ENCODE measurements around the gene GBF1.

GBF1 gene

GRCh38 chr10:102406815-102407214 is 161.5 kb downstream of the GBF1 start:
- Histone ChIP-seq H3K27ac (ENCODE audit: low read depth, low read length) (no peak overlapping the region), H3K36me3 (ENCODE audit: control insufficient read depth in 5 of 5, insufficient read depth in 5 of 5, low read length in 5 of 5) (peaks cover 0 to 12% (median 8%) of the 10 kb centered on the region in 5 donors), H3K9me3 (ENCODE audit: control insufficient read depth in 5 of 5, low read length in 5 of 5) (no peaks in the 10 kb centered on the region), H3K4me1 (ENCODE audit: control insufficient read depth in 5 of 5, insufficient read depth in 5 of 5, low read length in 5 of 5) (peaks cover 0 to 19% (median 17%) of the 10 kb centered on the region in 5 donors), H3K9ac (ENCODE audit: low read length in 5 of 5) (no peak overlapping the region), H3K27me3 (ENCODE audit: control insufficient read depth in 5 of 5, insufficient read depth in 4 of 5, low read length in 5 of 5) (peaks cover 36 to 44% (median 42%) of the 10 kb centered on the region in 5 donors), H3K4me3 (ENCODE audit: low read depth in 1 of 5, low read length in 5 of 5) (no peak overlapping the region)

- H3K36me3 ChIP-seq (ENCODE audit: control insufficient read depth in 5 of 5, insufficient read depth in 5 of 5, low read length in 5 of 5): peaks cover 0 to 4% (median 1%) of the 10 kb centered on the region in 5 donors
- H3K9me3 ChIP-seq (ENCODE audit: control insufficient read depth in 5 of 5, low read length in 5 of 5): no peaks in the 10 kb centered on the region
- no peak overlapping the region for H3K4me3 ChIP-seq (ENCODE audit: low read depth in 1 of 5, low read length in 5 of 5)
- peaks cover 0 to 19% (median 17%) of the 10 kb centered on the region in 5 donors for H3K4me1 ChIP-seq (ENCODE audit: control insufficient read depth in 5 of 5, insufficient read depth in 5 of 5, low read length in 5 of 5)
- peaks cover 44 to 51% (median 49%) of the 10 kb centered on the region in 5 donors for H3K27me3 ChIP-seq (ENCODE audit: control insufficient read depth in 5 of 5, insufficient read depth in 4 of 5, low read length in 5 of 5)
- H3K9ac ChIP-seq (ENCODE audit: low read length in 5 of 5): no peak overlapping the region
- H3K27ac ChIP-seq (ENCODE audit: low read depth, low read length): no peak overlapping the region
These were observed 162.2 kb downstream of the GBF1 start for GRCh38 chr10:102407425-102408130.

GRCh38 chr10:102408131-102408727 is 162.9 kb downstream of the GBF1 start:
- no peak overlapping the region for H3K27ac ChIP-seq (ENCODE audit: low read depth, low read length)
- H3K4me1 ChIP-seq (ENCODE audit: control insufficient read depth in 5 of 5, insufficient read depth in 5 of 5, low read length in 5 of 5): peaks cover 0 to 19% (median 17%) of the 10 kb centered on the region in 5 donors
- H3K27me3 ChIP-seq (ENCODE audit: control insufficient read depth in 5 of 5, insufficient read depth in 4 of 5, low read length in 5 of 5): peaks cover 48 to 58% (median 55%) of the 10 kb centered on the region in 5 donors
- no peak overlapping the region for H3K9ac ChIP-seq (ENCODE audit: low read length in 5 of 5)
- peak overlapping the region in 1 of 5 donors; percentile 60 for H3K4me3 ChIP-seq (ENCODE audit: low read depth in 1 of 5, low read length in 5 of 5)
- H3K36me3 ChIP-seq (ENCODE audit: control insufficient read depth in 5 of 5, insufficient read depth in 5 of 5, low read length in 5 of 5): no peaks in the 10 kb centered on the region
- no peaks in the 10 kb centered on the region for H3K9me3 ChIP-seq (ENCODE audit: control insufficient read depth in 5 of 5, low read length in 5 of 5)

GRCh38 chr10:102408728-102409603 is 163.6 kb downstream of the GBF1 start:
- peak overlapping the region in 3 of 5 donors; percentile 44 to 60 (median 59) for H3K4me3 ChIP-seq (ENCODE audit: low read depth in 1 of 5, low read length in 5 of 5)
- H3K9me3 ChIP-seq (ENCODE audit: control insufficient read depth in 5 of 5, low read length in 5 of 5): no peaks in the 10 kb centered on the region
- no peak overlapping the region for H3K27ac ChIP-seq (ENCODE audit: low read depth, low read length)
- no peak overlapping the region for H3K9ac ChIP-seq (ENCODE audit: low read length in 5 of 5)
- H3K4me1 ChIP-seq (ENCODE audit: control insufficient read depth in 5 of 5, insufficient read depth in 5 of 5, low read length in 5 of 5): peaks cover 0 to 19% (median 17%) of the 10 kb centered on the region in 5 donors
- H3K36me3 ChIP-seq (ENCODE audit: control insufficient read depth in 5 of 5, insufficient read depth in 5 of 5, low read length in 5 of 5): no peaks in the 10 kb centered on the region
- H3K27me3 ChIP-seq (ENCODE audit: control insufficient read depth in 5 of 5, insufficient read depth in 4 of 5, low read length in 5 of 5): peaks cover 48 to 63% (median 59%) of the 10 kb centered on the region in 5 donors

- H3K4me1 ChIP-seq (ENCODE audit: control insufficient read depth in 5 of 5, insufficient read depth in 5 of 5, low read length in 5 of 5): peaks cover 0 to 19% (median 17%) of the 10 kb centered on the region in 5 donors
- H3K9me3 ChIP-seq (ENCODE audit: control insufficient read depth in 5 of 5, low read length in 5 of 5): no peaks in the 10 kb centered on the region
- H3K27me3 ChIP-seq (ENCODE audit: control insufficient read depth in 5 of 5, insufficient read depth in 4 of 5, low read length in 5 of 5): peaks cover 48 to 69% (median 64%) of the 10 kb centered on the region in 5 donors
- H3K27ac ChIP-seq (ENCODE audit: low read depth, low read length): no peak overlapping the region
- H3K36me3 ChIP-seq (ENCODE audit: control insufficient read depth in 5 of 5, insufficient read depth in 5 of 5, low read length in 5 of 5): no peaks in the 10 kb centered on the region
- H3K4me3 ChIP-seq (ENCODE audit: low read depth in 1 of 5, low read length in 5 of 5): peak overlapping the region in 2 of 5 donors; percentile 18 to 39
- H3K9ac ChIP-seq (ENCODE audit: low read length in 5 of 5): no peak overlapping the region
These were observed 164.5 kb downstream of the GBF1 start for GRCh38 chr10:102409604-102410428.

- no peaks in the 10 kb centered on the region for H3K9me3 ChIP-seq (ENCODE audit: control insufficient read depth in 5 of 5, low read length in 5 of 5)
- H3K36me3 ChIP-seq (ENCODE audit: control insufficient read depth in 5 of 5, insufficient read depth in 5 of 5, low read length in 5 of 5): no peaks in the 10 kb centered on the region
- H3K27me3 ChIP-seq (ENCODE audit: control insufficient read depth in 5 of 5, insufficient read depth in 4 of 5, low read length in 5 of 5): peaks cover 49 to 74% (median 69%) of the 10 kb centered on the region in 5 donors
- H3K9ac ChIP-seq (ENCODE audit: low read length in 5 of 5): no peak overlapping the region
- H3K27ac ChIP-seq (ENCODE audit: low read depth, low read length): no peak overlapping the region
- H3K4me1 ChIP-seq (ENCODE audit: control insufficient read depth in 5 of 5, insufficient read depth in 5 of 5, low read length in 5 of 5): peaks cover 0 to 19% (median 17%) of the 10 kb centered on the region in 5 donors
- H3K4me3 ChIP-seq (ENCODE audit: low read depth in 1 of 5, low read length in 5 of 5): peak overlapping the region in 1 of 5 donors; percentile 5
These were observed 165.2 kb downstream of the GBF1 start for GRCh38 chr10:102410429-102411073.

GRCh38 chr10:102411341-102412255 is 166.3 kb downstream of the GBF1 start:
- Histone ChIP-seq H3K27me3 (ENCODE audit: control insufficient read depth in 5 of 5, insufficient read depth in 4 of 5, low read length in 5 of 5) (peaks cover 56 to 83% (median 77%) of the 10 kb centered on the region in 5 donors), H3K4me1 (ENCODE audit: control insufficient read depth in 5 of 5, insufficient read depth in 5 of 5, low read length in 5 of 5) (peaks cover 0 to 19% (median 17%) of the 10 kb centered on the region in 5 donors), H3K27ac (ENCODE audit: low read depth, low read length) (no peak overlapping the region), H3K36me3 (ENCODE audit: control insufficient read depth in 5 of 5, insufficient read depth in 5 of 5, low read length in 5 of 5) (no peaks in the 10 kb centered on the region), H3K9ac (ENCODE audit: low read length in 5 of 5) (no peak overlapping the region), H3K9me3 (ENCODE audit: control insufficient read depth in 5 of 5, low read length in 5 of 5) (no peaks in the 10 kb centered on the region), H3K4me3 (ENCODE audit: low read depth in 1 of 5, low read length in 5 of 5) (no peak overlapping the region)

- H3K27ac ChIP-seq (ENCODE audit: low read depth, low read length): no peak overlapping the region
- H3K36me3 ChIP-seq (ENCODE audit: control insufficient read depth in 5 of 5, insufficient read depth in 5 of 5, low read length in 5 of 5): no peaks in the 10 kb centered on the region
- H3K9ac ChIP-seq (ENCODE audit: low read length in 5 of 5): no peak overlapping the region
- H3K9me3 ChIP-seq (ENCODE audit: control insufficient read depth in 5 of 5, low read length in 5 of 5): no peaks in the 10 kb centered on the region
- H3K4me1 ChIP-seq (ENCODE audit: control insufficient read depth in 5 of 5, insufficient read depth in 5 of 5, low read length in 5 of 5): peaks cover 0 to 19% (median 17%) of the 10 kb centered on the region in 5 donors
- peaks cover 59 to 86% (median 80%) of the 10 kb centered on the region in 5 donors for H3K27me3 ChIP-seq (ENCODE audit: control insufficient read depth in 5 of 5, insufficient read depth in 4 of 5, low read length in 5 of 5)
- H3K4me3 ChIP-seq (ENCODE audit: low read depth in 1 of 5, low read length in 5 of 5): no peak overlapping the region
These were observed 167.0 kb downstream of the GBF1 start for GRCh38 chr10:102412293-102412692.

All from subcutaneous abdominal adipose tissue (tissue), 5 donors.